GM19193 (cell line): ENCODE results near the gene ECT2L.

Source experiments
- POLR2A ChIP-seq: IDR thresholded peaks from 4 replicates; pipeline ENCODE4 v1.6.1; 2011; ENCODE audit not compliant: insufficient read depth, insufficient read length; ENCODE audit errors: extremely low read depth

ECT2L gene

DNA sequence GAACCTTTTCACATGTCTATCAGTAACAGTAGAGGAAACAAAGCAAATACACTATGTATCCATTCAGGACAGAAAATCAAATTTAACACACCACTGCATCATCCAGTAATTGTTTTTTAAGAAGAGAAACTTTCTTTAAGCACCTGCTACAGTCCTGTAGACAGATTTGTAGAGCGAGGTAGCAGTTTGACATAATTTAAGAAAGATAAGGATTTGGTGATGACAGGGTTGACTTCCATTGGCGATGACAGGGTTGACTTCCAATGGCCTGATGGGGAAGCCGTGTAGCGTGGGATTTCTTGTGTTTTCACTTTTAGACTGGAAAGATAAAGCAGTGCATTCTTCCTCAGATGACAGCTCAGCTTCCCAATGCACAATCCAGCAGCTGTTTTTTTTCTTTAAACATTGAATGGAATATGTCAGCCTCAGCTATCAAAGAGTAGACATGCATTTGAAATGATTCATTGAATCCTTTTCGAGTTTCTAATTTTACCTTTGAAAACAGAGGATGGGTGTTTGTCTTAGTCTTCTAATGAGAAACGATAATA lies 68.5 kb downstream of the ECT2L start:
- no peak for TF ChIP-seq POLR2A

DNA sequence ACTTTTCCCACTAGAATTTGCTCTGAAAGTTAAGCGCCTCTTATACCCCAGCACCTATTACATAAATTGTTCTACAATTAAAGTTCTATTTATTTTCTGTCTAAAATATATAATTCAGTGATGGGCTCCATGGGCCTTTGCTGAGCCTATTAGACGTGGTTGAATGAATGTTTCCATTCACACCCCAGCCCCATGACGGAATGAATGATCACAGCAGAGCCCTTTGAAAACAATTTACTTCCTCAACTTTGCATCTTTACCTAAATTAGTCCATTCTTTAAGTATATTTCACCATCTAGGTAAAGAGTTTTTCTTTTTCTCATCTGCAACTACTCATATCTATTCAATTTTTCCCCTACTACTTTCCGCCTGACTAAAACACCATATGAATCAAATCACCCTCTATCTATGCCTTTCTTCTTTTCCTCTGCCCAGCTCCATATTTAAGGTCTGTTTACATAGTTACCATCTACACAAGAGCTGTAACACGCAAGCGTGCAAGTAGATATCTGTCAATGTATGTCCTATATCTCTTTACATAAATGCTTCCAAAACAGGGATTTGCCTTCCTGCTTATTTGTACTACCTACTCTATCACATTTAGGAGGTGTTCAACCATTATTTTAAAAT lies 69.7 kb downstream of the ECT2L start:
- no peak for TF ChIP-seq POLR2A

DNA sequence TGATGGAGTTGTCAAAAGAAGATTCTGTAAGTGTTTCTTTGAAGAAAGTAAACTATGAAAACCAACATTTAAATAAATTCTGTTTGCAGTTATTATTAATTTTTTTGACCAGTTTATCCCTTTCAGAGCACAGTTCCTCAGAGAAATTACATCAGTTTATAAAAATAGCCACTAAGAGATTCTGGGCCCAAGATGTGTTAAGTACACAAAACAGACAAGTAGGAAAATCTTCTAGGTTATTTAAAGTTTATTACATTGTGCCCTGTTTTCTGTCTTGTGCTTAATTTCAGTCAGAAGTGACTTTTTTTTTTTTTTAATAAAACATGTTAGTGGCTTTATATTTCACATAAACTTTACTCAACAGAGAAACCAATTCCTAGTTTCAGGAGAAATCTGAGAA lies 72.3 kb downstream of the ECT2L start:
- TF ChIP-seq POLR2A: no peak

GRCh38 chr6:138869398-138869797 lies 73.5 kb downstream of the ECT2L start:
- TF ChIP-seq POLR2A: no peak

DNA sequence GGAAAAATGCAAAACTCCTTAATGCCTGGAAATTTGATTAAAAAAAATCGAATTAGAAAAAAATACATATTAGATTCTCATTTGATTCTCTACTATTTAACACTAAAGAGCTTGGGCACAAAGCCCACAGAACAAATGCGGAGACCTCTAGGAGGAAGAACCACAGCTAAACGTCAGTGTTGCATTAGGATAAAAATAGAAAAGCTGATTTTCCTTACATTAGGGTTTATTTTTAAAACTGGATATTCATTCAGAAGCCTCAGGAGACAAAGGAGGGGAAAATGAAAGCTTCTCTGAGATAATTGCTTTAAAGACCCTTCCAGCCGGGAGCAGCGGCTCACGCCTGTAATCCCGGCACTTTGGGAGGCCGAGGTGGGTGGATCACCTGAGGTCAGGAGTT lies 77.3 kb downstream of the ECT2L start:
- TF ChIP-seq POLR2A: no peak

DNA sequence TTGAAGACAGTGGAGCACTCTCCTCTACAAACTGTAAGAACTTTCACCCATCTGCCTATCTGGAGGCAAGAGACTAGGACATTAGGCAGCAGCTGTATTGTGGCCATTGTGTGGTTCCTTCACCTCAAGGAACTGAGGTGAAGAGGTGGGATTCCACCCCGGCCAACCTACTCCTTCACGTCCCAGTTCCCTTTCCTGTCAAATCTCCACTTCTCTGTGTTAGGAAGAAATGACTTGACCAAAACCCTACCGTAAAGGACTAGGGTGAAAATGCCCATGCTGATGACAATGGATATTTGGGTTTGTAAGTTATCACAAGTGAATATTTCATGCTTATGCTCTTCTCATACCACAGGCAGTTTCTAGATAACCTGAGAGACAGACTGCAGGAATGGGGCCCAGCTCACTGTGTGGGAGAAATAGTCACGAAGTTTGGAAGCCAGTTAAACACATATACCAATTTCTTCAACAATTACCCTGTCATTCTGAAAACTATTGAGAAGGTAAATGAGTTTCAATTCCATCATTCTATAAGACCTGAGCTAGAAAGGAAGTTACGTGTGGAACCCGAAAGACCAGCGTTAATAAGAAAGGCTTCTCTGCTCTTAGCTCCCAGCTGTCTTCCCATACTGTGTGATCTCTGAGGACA lies 86.6 kb downstream of the ECT2L start:
- no peak for TF ChIP-seq POLR2A

GRCh38 chr6:138885156-138885819 lies 89.4 kb downstream of the ECT2L start:
- TF ChIP-seq POLR2A: no peak

GRCh38 chr6:138891255-138891986 lies 95.5 kb downstream of the ECT2L start:
- no peak for TF ChIP-seq POLR2A

- no peak for TF ChIP-seq POLR2A
Measured at GRCh38 chr6:138896104-138896756, 100.3 kb downstream of the ECT2L start.

DNA sequence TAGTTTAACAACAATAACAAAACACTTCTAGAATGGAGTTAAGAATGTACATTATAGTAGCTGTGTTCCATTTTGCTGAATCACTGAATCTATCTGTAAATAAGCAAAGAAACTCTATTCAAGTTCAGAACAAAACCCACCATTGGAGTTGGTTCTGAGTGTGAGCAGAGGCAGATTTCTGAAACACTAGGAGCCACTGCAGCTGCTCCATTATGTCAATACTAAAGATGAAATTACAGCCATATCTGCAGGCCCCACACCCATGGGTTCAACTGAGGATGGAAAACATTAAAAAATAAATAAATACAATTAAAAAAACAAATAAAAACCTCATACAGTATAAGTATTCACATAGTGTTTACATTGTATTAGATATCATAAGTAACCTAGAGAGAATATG lies 101.1 kb downstream of the ECT2L start:
- TF ChIP-seq POLR2A: no peak

DNA sequence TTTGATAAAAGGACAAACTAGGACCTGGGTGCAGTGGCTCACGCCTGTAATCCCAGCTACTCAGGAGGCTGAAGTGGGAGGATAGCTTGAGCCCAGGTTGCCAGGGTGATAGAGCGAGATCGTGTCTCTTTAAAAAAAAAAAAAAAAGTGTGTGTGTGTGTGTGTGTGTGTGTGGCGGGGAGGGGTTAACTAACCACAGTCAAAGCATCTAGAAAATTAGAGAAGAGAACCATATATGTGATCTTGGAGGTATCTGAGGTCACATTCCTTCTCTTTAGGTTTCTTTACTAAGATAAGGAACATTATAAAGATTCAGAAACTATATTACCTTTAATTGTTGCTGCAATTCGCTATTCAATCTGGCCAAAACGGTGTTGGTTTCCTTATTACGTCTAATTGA lies 111.3 kb downstream of the ECT2L start:
- TF ChIP-seq POLR2A: no peak

GRCh38 chr6:138909511-138909910 lies 113.6 kb downstream of the ECT2L start:
- TF ChIP-seq POLR2A: no peak

DNA sequence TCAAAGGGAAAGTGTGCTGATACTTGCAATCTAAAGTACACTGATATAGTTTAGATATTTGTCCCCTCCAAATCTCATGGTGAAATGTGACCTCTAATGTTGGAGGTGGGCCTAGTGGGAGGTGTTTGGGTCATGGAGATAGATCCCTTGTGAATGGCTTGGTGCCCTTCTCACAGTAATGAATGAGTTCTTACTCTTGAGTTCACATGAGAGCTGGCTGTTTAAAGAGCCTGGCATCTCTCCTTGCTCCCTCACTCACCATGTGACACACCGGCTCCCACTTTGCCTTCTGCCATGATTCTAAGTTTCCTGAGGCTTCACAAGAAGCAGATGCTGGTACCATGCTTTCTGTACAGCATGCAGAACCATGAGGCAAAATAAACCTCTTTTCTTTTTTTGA lies 114.1 kb downstream of the ECT2L start:
- TF ChIP-seq POLR2A: no peak

GRCh38 chr6:138912308-138912707 lies 116.4 kb downstream of the ECT2L start:
- no peak for TF ChIP-seq POLR2A

DNA sequence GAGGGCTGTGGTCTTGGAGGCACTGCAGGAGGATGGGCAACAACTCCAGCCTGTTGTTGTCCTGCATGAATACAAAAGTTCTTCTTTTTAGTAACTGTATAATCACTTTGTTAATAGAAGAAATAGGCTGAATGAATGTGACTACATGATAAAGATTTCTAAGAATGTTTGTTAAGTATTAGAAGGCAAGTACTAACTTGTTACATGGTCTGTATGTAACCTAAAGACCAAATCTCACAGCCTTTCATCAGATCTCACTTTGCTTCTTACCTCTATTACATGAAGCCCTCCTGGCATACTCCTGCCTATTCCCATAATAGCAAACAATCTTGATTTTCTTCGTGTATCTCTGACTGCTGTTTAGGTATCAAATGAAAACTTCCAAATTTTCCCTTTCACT lies 118.8 kb downstream of the ECT2L start:
- no peak for TF ChIP-seq POLR2A
